ENCODE results near the gene GABRG2.
"Not testable (repeated sequence)": the region's sequence is repeated elsewhere in the genome, so short reads cannot be mapped to it uniquely, and the experiment has no call there.

GABRG2 gene

DNA sequence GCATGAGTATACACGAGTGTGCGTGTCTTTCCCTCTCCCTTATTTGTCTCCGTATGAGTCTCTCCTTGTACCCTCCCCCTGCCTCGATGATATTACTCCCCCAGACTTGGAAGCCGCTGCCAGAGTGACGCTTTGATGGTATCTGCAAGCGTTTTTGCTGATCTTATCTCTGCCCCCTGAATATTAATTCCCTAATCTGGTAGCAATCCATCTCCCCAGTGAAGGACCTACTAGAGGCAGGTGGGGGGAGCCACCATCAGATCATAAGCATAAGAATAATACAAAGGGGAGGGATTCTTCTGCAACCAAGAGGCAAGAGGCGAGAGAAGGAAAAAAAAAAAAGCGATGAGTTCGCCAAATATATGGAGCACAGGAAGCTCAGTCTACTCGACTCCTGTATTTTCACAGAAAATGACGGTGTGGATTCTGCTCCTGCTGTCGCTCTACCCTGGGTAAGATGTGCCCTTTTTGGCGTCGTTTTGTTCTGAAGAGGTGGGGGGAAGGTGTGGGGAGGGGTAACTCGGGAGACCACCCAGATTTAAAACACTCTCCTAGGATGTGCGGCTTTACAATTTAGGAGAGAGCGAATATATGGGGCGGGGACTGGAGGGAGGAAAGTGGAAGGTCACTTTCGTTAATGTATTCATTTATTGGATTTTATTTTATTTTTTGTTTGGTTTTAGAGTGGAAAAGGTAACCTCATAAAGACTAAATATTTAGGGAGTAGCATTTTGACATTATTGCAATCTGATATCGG, at the start of gene GABRG2:
Gene GABRG2 (plus strand): TSS at position 119 of the 757 bp plus-strand sequence. CDS start 227 bp downstream, at position 346.
- H3K4me3 ChIP-seq (ENCODE audit: low read depth, low read length) = no peak within 1 kb of the TSS
- TF ChIP-seq, protein P1, sequence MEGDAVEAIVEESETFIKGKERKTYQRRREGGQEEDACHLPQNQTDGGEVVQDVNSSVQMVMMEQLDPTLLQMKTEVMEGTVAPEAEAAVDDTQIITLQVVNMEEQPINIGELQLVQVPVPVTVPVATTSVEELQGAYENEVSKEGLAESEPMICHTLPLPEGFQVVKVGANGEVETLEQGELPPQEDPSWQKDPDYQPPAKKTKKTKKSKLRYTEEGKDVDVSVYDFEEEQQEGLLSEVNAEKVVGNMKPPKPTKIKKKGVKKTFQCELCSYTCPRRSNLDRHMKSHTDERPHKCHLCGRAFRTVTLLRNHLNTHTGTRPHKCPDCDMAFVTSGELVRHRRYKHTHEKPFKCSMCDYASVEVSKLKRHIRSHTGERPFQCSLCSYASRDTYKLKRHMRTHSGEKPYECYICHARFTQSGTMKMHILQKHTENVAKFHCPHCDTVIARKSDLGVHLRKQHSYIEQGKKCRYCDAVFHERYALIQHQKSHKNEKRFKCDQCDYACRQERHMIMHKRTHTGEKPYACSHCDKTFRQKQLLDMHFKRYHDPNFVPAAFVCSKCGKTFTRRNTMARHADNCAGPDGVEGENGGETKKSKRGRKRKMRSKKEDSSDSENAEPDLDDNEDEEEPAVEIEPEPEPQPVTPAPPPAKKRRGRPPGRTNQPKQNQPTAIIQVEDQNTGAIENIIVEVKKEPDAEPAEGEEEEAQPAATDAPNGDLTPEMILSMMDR (IDR thresholded peaks at IDR 0.05; ENCODE audit: low read depth, low read length) = no peak

DNA sequence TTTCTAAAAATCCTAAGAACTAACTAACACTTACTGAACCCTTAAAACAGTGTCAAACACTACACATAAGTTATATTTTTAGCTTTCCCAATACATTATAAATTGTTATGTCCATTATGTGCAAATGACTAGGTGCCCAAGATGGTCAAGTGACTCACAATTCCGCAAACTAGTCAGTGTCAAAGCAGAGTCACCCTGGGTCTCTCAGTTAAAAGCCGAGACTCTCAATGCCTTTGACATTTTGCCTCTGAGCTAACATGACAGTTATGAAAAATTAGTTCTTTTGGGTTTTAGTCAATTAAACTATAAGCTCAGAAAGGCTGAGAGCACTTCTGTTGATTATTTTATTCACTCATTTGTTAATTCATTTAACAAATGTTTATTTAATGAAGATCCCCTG, 42.3 kb upstream of the GABRG2 start:
- TF ChIP-seq, protein P1 (IDR thresholded peaks at IDR 0.05; ENCODE audit: low read depth, low read length) = no peak
- H3K4me3 ChIP-seq (ENCODE audit: low read depth, low read length) = no peak overlapping the region

DNA sequence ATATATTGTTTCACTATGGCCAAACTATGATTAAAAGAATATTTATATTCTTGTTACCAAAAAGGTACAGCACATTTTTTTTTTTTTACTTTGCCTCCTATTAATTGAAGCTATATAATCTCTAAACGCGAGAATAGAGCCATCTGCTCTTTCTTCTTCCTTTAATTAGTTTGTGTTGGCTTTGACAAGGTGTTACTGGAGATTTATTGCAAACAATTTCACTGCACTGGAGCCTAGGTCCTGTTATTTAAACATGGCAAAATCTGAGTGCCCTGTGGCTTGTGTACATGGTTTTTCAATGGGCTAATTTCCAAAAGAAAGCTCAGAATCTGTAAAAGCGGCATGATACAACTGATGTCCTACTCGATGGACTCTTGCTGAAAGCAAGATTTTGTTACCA, 40.8 kb upstream of the GABRG2 start:
- TF ChIP-seq, protein P1 (IDR thresholded peaks at IDR 0.05; ENCODE audit: low read depth, low read length) = no peak
- H3K4me3 ChIP-seq (ENCODE audit: low read depth, low read length) = no peak overlapping the region

DNA sequence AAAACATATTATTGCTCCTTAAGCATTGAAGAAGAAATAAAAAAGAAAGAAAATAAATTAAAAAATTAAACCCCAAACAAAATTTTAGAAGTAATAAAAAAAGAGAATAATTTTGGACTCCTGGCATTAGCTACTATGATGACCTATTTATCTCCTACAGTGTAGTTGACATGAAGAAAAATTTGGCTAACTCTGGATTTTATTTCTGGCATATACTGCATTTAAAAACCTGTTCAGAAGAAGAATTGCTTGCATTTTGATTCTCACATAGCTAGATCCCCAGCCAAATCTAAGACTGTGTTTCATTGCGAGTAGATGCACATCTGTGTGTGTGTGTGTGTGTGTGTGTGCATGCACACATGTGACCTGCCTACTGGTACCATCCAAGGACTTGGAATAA, 30.1 kb upstream of the GABRG2 start:
- TF ChIP-seq, protein P1 (IDR thresholded peaks at IDR 0.05; ENCODE audit: low read depth, low read length) = no peak
- H3K4me3 ChIP-seq (ENCODE audit: low read depth, low read length) = no peak overlapping the region

DNA sequence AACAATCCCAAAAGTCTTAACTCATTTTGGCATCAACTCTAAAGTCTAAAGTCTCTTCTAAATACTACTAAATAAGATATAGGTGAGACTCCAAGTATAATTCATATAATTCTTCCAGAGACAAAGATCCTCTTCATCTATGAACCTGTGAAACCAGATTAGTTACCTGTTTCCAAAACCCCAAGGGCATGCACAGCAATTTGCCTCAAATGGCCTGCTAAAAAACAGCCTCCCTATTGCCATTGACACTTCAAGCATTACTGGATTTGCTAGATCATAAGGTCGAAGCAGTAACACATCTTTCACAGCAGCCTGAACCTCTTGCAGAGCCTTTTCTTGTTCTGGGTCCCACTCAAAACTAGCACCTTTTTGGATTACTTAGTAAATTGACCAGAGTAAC, 20.3 kb upstream of the GABRG2 start:
- no peak overlapping the region for H3K4me3 ChIP-seq (ENCODE audit: low read depth, low read length)
- TF ChIP-seq, protein P1 (IDR thresholded peaks at IDR 0.05; ENCODE audit: low read depth, low read length) = no peak

DNA sequence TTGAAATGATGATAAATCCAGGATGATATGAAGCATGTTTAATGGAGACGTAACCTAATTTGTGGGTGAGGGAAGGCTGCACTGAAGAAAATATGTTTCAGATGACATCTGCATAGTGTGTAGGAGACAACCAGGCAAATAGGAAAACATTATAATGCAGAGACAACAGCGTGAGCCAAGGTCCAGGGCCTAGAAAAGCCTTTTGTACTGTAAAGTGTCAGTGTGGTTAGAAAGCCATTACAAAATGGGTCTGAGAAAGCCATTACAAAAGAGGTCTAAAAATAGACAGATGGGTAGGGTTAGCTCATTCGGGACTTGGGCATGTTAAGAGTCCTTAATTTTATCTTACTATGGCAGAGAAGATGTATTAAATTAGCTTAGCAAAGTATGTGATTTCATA, 14.9 kb upstream of the GABRG2 start:
- TF ChIP-seq, protein P1 (IDR thresholded peaks at IDR 0.05; ENCODE audit: low read depth, low read length) = no peak
- H3K4me3 ChIP-seq (ENCODE audit: low read depth, low read length) = no peak overlapping the region

DNA sequence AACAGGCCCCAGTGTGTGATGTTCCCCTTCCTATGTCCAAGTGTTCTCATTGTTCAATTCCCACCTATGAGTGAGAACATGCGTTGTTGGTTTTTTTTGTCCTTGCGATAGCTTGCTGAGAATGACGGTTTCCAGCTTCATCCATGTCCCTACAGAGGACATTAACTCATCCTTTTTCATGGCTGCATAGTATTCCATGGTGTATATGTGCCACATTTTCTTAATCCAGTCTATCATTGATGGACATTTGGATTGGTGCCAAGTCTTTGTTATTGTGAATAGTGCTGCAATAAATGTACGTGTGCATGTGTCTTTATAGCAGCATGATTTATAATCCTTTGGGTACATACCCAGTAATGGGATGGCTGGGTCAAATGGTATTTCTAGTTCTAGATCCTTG, 12.5 kb upstream of the GABRG2 start:
- H3K4me3 ChIP-seq (ENCODE audit: low read depth, low read length) = not testable (repeated sequence)

DNA sequence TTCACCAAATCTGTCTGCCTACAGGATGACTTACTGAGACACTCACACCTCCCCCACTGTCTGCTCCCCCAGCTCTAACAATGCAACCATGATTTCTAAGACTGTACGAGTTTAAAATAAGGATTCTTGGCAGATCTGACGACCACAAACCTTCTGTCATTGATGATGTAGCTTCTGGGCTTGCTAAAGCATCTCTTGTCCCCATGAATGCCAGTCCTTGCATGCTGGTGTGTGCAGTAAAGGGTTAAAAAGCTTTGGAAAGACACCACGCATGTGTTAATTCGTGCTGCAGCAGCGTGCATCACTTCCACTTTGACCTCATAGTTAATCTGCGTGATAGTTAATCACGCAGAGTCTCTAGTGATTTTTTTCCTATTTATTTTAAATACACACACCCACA, 411 bp upstream of the GABRG2 start:
- no peak overlapping the region for H3K4me3 ChIP-seq (ENCODE audit: low read depth, low read length)
- TF ChIP-seq, protein P1 (IDR thresholded peaks at IDR 0.05; ENCODE audit: low read depth, low read length) = no peak

Measured in WI38 (cell line).